Chondrocyte (in vitro differentiated cells): ENCODE results near the gene SNUPN. TPM values are rescaled to one million over a fixed set of nuclear protein-coding genes. Genes with fewer than 3 reads are reported as not detected.

Experiments used
- DNase-seq: peaks from one replicate; pipeline ENCODE4 v3.0.0; 2021; ENCODE audit warnings: mixed read lengths, low spot score
- H3K27ac Mint-ChIP-seq: one replicate; pipeline ENCODE4 v1.8.0; 2021; ENCODE audit warnings: mild to moderate bottlenecking, moderate library complexity, mixed read lengths; ENCODE audit not compliant: unreplicated experiment
- H3K27me3 Mint-ChIP-seq: 2 replicates; pipeline ENCODE4 v1.8.0; 2021; ENCODE audit warnings: low read depth, mixed read lengths
- H3K36me3 Mint-ChIP-seq: 2 replicates; pipeline ENCODE4 v1.8.0; 2021; ENCODE audit warnings: low read depth, mixed read lengths
- H3K4me1 Mint-ChIP-seq: 2 replicates; pipeline ENCODE4 v1.8.0; 2021; ENCODE audit warnings: low read depth, mild to moderate bottlenecking, mixed read lengths
- H3K4me3 Mint-ChIP-seq: one replicate; pipeline ENCODE4 v1.8.0; 2021; ENCODE audit warnings: mild to moderate bottlenecking, moderate library complexity, mixed read lengths; ENCODE audit not compliant: unreplicated experiment
- H3K9me3 Mint-ChIP-seq: 2 replicates; pipeline ENCODE4 v1.8.0; 2021; ENCODE audit warnings: low read depth, mixed read lengths
- CTCF ChIP-seq: fragments of 200-600 bp; sonication (generic); IDR thresholded peaks from 2 replicates; pipeline ENCODE4 v1.5.0; 2021; ENCODE audit warnings: antibody characterized with exemption, mild to moderate bottlenecking, moderate library complexity
- total RNA-seq: library from RNA; stranded (reverse); gene quantifications from 3 replicates; pipeline ENCODE4 v1.2.1, GENCODE V29; 2021

The SNUPN gene
- total RNA-seq, 1 donor from 2014 or later = 21.7 TPM

DNA sequence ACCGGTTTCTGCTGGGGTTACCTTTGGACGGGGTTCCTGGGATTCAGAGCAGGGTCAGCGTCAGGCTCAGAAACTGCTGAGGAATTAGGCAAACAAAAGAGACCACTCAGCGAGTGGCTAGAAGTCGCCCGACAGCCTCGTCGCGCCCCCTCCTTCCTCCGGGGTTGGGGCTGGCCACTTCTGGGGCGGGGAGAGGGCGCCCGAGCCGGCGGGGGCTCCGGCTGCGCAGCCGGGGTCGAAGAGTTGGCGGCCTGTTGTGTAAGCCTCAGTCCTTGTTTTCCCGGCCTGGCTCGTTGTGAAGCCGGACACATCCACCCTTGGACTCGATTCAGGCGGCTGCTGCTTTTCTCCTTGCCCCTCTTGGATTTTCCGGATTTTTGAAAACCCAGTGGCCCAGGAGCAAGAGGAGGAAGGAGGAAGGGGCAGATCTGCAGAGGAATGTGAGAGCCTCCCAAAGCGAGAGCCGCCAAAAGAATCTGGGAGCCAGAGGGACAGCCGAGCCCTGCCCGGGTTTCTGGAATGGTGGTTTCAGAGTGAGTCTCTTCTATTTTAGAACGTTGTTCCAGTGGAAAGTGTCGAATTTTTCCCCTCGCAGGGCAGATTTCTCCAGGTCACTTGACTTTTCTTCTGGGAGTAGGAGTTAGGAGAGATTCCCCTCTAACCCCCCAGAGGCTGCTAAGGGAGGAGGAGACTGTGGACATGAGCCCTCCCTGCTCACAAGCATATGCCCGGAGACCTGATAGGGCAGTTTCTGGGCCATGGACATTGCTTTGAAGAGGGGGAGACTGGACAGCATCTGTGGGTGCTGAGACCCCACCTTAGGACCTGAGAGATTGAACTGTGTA, 22.9 kb upstream of the SNUPN start:
- peak overlapping the region; percentile 93 for H3K27ac Mint-ChIP-seq
- H3K27me3 Mint-ChIP-seq = no peaks in the 10 kb centered on the region
- peaks cover 62% of the 10 kb centered on the region for H3K4me1 Mint-ChIP-seq
- no peak for DNase-seq
- H3K4me3 Mint-ChIP-seq = peak overlapping the region; percentile 95
- H3K9me3 Mint-ChIP-seq = no peaks in the 10 kb centered on the region
- peak; percentile 7 for TF ChIP-seq CTCF
- H3K36me3 Mint-ChIP-seq = peaks cover 13% of the 10 kb centered on the region

DNA sequence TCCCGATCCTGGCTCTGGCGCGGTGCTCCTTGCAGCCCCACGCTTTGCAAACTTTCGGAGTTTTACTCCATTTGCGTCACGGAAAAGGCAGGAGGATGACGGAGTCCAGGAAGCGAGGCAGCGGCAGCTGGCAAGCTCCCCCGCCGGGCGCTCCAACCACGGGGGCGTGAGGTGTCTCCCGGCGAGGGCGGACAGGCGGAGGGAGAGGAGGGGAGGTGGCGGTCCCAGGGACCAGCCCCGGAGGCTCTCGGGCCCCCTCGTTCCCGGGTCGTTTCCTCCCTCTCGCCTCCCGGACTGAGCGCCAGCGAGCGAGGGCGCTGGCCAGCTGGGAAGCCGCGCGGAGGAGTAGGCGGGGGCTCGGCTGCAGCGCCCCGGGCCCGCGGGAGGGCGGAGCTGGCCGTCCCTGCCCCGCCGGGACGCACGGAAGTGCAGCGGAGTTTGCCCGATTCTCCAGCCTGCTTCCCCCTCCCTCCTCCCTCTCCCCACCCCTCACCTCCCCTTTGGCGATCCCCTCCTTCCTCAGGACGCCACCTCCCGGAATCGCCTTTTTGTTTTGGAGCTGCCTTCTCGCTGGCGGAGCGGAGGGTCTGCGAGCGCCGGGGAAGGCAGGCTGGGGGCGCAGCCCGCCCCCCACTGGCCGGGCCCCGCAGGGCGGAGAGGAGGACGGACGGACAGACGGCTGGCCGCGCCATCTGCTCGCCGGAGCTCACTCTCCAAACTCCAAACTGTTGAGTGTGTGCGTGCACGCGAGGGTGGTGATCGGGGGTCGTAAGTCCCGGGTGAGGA, 22.0 kb upstream of the SNUPN start, which contains the start of gene SNX33:
SNX33 (plus strand) TSS at position 543 of the 786 bp plus-strand sequence. CDS start 1,191 bp downstream, outside the sequence.
- H3K4me3 Mint-ChIP-seq = peak within 1 kb of the TSS; percentile 95
- no peaks in the 10 kb centered on the region for H3K27me3 Mint-ChIP-seq
- DNase-seq = no peak
- H3K36me3 Mint-ChIP-seq = peaks cover 13% of the 10 kb centered on the region
- H3K27ac Mint-ChIP-seq = peak within 1 kb of the TSS; percentile 95
- TF ChIP-seq CTCF = peak; percentile 79
- peaks cover 53% of the 10 kb centered on the region for H3K4me1 Mint-ChIP-seq
- H3K9me3 Mint-ChIP-seq = no peaks in the 10 kb centered on the region

DNA sequence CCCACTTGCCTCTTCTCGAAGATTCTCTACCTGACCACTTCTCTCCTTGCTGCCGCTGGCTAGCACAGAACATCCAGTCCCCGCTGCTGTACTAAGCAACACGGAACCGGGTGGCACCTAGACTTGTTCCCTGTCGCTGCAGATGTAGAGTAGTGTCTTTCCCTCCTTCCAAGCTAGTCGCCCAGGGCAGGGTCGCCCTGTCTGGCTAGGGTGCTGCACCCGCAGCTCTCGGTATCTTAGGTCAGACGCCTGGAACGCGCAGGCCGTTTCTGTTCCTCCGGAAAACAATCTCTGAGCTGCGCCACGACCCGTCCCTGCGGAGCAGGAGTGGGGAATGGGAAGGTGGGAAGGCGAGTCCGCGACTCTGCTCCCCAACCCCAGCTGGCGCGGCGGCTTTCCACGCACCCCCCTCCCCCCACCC, 21.4 kb upstream of the SNUPN start:
- Mint-ChIP-seq H3K4me1 (peaks cover 50% of the 10 kb centered on the region), H3K9me3 (no peaks in the 10 kb centered on the region), H3K4me3 (peak overlapping the region; percentile 95), H3K27ac (peak overlapping the region; percentile 95), H3K27me3 (no peaks in the 10 kb centered on the region), H3K36me3 (peaks cover 13% of the 10 kb centered on the region)
- DNase-seq = no peak
- no peak for TF ChIP-seq CTCF

GRCh38 chr15:75646112-75646943, 20.8 kb upstream of the SNUPN start:
- Mint-ChIP-seq H3K9me3 (no peaks in the 10 kb centered on the region), H3K4me1 (peaks cover 43% of the 10 kb centered on the region), H3K27ac (peak overlapping the region; percentile 95), H3K27me3 (no peaks in the 10 kb centered on the region), H3K4me3 (peak overlapping the region; percentile 95), H3K36me3 (peaks cover 13% of the 10 kb centered on the region)
- no peak for TF ChIP-seq CTCF
- no peak for DNase-seq
